Renal cortical epithelial cell (primary cell): ENCODE data around the gene MSI2. TPM values are rescaled to one million over a fixed set of nuclear protein-coding genes. Genes with fewer than 3 reads are reported as not detected.

Experiments
- DNase-seq: peaks from one replicate; pipeline ENCODE4 v3.0.0-alpha.2; 2011; ENCODE audit warnings: low read depth
- total RNA-seq: library from RNA; depleted of rRNA; stranded (reverse); fragments of >200 nt; gene quantifications from 2 replicates; pipeline ENCODE4 v1.2.3, GENCODE V29; 2014

Gene MSI2
- total RNA-seq, 1 donor from 2014 or later: 90.2 TPM

GRCh38 chr17:57366558-57367351 is 110.4 kb downstream of the MSI2 start:
- DNase-seq: peak; percentile 92

- peak; percentile 73 for DNase-seq
Observed at GRCh38 chr17:57368637-57369336, 112.5 kb downstream of the MSI2 start.

DNA sequence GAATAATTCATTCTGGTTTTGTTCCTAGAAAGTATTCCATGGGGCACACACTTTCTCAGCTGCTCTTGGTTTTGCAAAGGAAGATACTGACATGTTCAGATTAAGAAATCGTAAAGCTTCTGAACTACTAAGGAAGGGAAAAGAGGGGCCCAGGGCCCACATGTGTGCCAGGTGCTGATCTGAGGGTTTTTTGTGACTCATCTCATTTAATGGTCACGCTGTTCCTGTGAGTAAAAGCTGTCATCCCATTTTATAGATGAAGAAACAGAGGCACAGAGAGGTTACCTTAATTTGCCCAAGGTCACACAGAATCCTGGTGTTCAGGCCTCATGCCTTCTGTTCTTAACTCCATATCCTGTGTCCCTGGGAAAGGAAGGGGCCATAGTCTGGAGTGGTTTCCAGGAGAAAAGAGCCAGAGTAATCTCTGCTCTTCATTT is 113.2 kb downstream of the MSI2 start:
- no peak for DNase-seq

- DNase-seq: peak; percentile 97
Observed at GRCh38 chr17:57370037-57370581, 113.8 kb downstream of the MSI2 start.

GRCh38 chr17:57370619-57371018 is 114.3 kb downstream of the MSI2 start:
- no peak for DNase-seq

DNA sequence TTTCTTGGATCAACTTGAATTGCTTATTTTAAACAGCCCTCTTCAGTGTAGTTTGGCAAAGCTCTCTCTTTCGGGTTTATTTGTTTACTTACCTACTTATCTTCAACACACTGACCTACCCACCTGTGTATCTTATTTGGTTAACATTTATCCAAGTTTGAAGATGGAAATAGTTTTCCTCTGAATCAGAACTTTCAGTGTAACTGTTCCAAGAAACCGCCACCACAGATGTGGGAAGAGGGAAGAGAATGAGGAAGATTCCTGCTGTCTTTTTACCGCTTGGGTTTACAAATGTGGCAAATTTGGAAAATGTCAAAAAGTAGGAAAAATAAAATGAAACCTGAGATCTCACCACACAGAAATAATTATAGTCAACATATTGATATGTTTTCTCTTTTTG is 115.8 kb downstream of the MSI2 start:
- DNase-seq: peak; percentile 89

GRCh38 chr17:57373048-57373447 is 116.7 kb downstream of the MSI2 start:
- DNase-seq: no peak

GRCh38 chr17:57373756-57374155 is 117.4 kb downstream of the MSI2 start:
- no peak for DNase-seq

DNA sequence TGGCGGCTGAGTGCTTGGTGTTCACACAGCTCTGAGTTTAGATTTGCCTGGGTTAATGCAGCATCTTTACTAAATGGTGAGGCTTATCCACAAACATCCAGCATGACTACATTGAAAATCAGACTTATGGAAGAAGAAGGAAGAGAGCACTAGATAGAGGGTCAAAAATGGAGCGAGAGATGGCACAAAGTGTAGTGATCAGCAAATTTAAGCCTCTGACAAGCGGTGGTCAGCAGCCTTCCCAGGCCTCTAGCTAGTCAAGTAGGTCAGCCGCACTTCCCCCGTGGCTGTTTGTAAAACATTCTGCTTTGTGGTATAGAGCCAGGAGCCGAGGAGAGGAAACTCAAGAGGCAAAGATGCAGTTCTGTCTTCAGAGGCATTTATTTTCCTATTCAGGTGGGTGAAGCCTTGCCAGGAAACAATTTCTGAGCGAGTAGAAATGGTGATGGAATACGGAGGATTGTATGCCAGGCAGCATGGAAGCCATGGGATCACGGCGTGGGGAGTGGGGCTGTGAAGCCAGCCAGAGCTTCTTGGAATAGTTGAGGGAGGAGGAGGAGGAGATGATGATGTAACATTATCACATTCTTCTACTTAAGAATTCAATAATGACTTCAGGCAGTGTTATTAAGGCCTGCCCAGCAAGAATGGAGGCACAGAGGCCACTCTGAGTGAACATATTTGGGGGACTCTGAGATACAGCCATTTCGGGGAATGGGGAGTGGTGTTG is 118.9 kb downstream of the MSI2 start:
- no peak for DNase-seq

DNA sequence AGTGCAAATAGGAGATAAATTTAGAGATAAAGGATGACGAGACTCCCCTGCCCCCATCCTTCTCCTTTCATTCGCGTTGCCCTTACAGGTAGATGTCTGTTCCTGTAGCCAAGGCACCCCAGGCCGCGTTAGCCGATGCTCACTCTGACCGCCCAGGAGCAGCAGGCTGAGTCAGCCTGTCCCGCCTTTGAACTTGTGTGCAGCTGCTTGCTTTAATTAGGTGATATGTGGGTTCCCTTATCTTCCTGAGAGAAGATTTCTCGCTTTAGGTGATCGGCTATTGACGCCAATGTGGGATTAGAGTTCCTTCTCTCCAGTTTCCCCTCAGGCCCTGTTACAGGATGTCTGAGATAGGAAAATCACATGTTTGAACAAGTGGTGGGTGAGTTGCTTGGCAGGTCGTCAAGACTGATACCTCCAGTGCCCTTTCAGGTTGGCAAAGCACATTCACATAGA is 119.5 kb downstream of the MSI2 start:
- DNase-seq: no peak

DNA sequence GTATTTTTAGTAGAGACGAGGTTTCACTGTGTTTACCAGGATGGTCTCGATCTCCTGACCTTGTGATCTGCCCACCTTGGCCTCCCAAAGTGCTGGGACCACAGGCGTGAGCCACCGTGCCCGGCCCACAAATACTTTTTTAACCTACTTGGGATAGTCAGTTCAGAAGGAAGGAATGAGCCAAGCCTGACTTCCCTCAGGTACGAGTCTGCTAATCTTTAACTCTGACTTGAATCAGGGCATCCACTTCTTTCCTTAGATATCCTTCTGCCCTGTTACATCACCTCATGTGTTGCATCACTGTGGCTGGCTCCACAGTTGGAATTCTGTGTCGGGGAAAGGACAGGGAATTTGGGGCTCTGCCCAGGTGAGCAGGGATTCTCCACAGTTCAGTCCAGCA is 120.8 kb downstream of the MSI2 start:
- peak; percentile 74 for DNase-seq

DNA sequence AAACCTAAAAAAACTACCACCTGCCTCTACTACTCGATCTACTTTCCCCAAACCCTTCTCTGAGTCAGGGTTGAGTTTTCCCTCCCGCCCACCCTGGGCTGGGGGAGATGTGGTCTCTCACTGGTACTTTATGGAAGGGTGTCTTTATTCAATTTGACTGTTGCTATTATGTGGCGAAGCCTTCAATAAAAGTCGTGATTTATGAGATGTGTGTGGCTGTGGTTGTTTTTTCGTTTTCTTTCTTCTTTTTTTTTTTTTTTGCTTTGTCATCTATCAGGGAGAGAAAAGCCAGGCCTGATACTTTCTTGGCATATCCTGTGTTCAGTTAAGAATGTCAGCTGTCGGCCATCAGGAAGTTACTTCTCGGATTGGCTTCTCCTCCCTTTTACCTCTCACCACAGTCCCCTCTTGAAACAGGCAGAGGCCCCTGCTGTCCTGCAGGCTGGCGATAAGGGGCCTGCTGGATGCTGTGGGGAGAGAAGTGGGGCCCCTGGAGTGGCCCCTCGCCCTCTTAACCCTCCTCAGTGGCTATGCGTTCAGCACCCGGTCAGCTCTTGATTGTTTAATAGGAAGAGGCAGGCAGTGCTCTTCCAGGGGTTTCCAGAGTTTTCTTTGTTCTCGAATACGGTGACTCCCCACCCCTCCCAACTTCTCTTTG is 123.0 kb downstream of the MSI2 start:
- DNase-seq: no peak

DNA sequence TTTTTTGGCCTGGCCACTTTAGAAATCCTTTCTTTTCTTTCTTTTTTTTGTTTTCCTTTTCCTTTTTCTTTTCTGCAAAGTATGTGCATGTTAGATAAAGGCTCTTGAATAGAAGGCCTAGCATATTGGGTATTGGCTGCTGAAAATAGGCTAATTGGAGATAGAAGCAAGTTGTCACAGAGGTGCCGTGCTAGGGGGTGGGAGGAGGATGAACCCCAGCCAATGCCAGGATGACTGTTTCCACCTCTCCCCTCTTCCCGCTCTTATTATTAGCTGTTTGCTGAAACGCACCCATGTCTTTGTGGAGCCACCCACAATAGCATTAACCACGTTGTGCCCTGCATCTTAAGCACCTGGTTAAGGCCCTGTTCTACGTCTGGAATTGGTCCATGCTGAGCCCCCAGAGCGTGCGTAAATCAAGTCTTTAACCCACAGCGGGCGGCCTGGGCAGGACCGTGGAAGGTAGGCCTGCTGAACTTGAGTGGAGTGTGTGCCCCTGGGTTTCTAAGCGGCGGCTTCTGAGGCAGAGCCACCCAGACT is 123.6 kb downstream of the MSI2 start:
- no peak for DNase-seq

DNA sequence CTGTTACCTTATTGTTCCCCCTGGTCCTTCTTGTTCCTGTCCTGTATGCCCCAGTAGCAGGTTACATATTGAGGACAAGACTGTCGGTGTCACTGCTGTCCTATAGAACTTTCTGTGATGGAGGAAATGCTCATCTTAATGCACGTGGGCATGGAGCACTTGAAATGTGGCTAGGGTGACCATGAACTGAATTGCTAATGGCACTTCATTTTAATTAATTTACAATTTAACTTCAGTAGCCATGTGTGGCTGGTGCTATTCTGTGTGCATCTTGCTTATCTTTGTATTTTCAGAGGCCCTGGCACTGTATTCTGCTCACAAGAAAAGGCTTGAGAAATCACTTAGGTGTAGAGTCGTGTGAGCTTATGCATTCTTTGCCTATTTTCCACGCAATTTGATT is 125.2 kb downstream of the MSI2 start:
- no peak for DNase-seq

GRCh38 chr17:57384219-57384618 is 127.9 kb downstream of the MSI2 start:
- no peak for DNase-seq

- no peak for DNase-seq
Observed at GRCh38 chr17:57385975-57386374, 129.7 kb downstream of the MSI2 start.

GRCh38 chr17:57387575-57387974 is 131.3 kb downstream of the MSI2 start:
- no peak for DNase-seq

- DNase-seq: no peak
Observed at GRCh38 chr17:57388131-57388725, 131.9 kb downstream of the MSI2 start.

DNA sequence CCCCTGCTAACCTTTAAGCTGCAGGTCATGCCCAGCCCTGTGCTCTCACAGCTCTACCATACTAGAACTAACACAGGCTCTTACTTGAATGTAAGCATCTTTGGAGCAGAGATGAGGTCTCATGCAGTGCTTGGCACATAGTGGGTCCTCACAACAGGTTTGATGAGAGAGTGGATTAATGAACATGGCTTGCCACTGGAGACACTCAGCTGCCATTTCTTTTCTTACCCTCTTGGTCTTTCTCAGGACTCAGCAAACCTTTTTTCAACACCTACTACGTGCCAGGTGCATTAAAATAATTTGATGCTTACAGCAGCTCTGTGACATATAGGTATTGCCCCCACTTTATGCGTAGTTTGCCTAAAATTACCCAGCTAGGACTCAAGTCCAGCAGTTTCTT is 133.2 kb downstream of the MSI2 start:
- no peak for DNase-seq

DNA sequence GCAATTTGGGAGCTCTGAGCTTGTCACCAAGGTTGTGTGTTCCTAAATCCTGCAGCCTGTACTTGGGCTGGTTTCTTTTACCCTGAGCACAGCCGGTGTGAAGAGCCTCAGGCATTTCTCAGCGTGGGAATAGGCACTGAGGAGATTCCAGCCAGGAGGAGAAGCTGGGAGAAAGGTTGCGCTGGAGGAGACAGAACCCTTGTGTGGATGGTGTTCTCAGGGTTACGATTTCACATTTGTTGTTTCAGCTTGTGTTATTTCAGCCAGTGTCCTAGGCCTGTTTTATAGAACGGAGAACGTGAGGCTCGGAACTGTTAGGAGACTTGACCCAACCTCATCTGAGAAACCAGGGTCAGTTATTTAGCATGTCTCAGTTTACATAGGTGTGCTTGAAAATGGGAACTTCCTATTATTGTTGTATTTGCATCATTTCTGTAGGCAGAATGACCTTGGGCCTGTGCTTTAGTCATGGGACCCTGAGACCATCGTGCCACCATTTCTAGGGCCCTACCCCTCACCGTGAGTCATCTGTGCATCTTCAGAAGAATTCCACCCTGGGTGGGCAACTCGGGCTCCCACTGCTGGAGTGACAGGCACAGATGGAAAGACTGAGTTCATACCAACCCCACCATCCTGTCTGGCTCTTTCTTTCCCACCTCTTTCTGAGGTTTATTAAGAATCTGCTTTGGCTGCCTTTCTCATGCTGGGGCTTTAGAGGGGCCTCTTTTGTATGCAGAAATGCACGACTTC is 134.9 kb downstream of the MSI2 start:
- DNase-seq: no peak
